ENCODE data around the gene ELMO1. TPM values are rescaled to one million over a fixed set of nuclear protein-coding genes. Genes with fewer than 3 reads are reported as not detected.

ELMO1 gene
- total and polyA plus RNA-seq, 2 of the 13 experiments (the other 11 are each of a cell fraction or from before 2014, with no cell fraction given) = 0.11 to 0.17 TPM

DNA sequence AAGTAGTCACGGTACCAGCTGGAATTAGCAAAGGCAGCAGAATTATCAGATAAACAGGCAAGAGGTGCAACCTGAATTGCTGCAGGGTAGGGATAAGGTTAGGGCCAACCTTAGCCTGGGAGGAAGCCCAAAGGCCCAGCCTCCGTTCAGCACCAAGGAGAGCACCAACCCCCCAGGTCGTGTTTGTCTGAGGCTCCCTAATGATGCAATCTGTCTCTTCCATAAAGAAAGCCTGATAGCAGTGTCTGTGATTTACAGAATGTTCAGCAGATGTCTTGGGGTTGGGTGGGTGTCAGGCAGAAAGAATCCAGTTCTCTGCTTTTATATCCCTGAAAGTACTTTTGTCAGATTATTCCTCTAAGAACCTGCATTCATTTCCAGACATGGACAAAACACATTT is 396.0 kb downstream of the ELMO1 start (continued):
- TF ChIP-seq FLYWCH1 (CRISPR knock-in tag; IDR thresholded peaks at IDR 0.05) (no peak), HNF4A (CRISPR knock-in tag; IDR thresholded peaks at IDR 0.05) (no peak), PTBP1 (IDR thresholded peaks at IDR 0.05; ENCODE audit: low read depth, low read length, poor library complexity, severe bottlenecking) (no peak), MAFG (CRISPR knock-in tag; IDR thresholded peaks at IDR 0.05) (no peak), ERF (CRISPR knock-in tag; IDR thresholded peaks at IDR 0.05) (peak; percentile 97), SYNCRIP (IDR thresholded peaks at IDR 0.05; ENCODE audit: insufficient read depth, low read depth, low read length) (no peak), GABPA (IDR thresholded peaks at IDR 0.05; ENCODE audit: low read depth, low read length) (no peak), GABPA (CRISPR knock-in tag; IDR thresholded peaks at IDR 0.05; ENCODE audit: low read depth) (no peak), ZMYM2 (CRISPR knock-in tag; IDR thresholded peaks at IDR 0.05) (no peak), DNMT1 (CRISPR knock-in tag; IDR thresholded peaks at IDR 0.05) (no peak), ZNF850 (CRISPR knock-in tag; conservative IDR thresholded peaks at IDR 0.05) (no peak), ETV5 (CRISPR knock-in tag; IDR thresholded peaks at IDR 0.05; ENCODE audit: borderline replicate concordance) (peak; percentile 42; the same call in 1 of the 2 replicates), STAT5B (CRISPR knock-in tag; IDR thresholded peaks at IDR 0.05) (no peak), RBM22 (optimal IDR thresholded peaks at IDR 0.05; ENCODE audit: low read length) (no peak), SP4 (CRISPR knock-in tag; IDR thresholded peaks at IDR 0.05) (no peak), ZNF333 (CRISPR knock-in tag; IDR thresholded peaks at IDR 0.05; ENCODE audit: borderline replicate concordance) (no peak), ZSCAN21 (CRISPR knock-in tag; IDR thresholded peaks at IDR 0.05; ENCODE audit: borderline replicate concordance) (peak; percentile 61; the same call in 1 of the 2 replicates)
- TF ChIP-seq, protein P1, sequence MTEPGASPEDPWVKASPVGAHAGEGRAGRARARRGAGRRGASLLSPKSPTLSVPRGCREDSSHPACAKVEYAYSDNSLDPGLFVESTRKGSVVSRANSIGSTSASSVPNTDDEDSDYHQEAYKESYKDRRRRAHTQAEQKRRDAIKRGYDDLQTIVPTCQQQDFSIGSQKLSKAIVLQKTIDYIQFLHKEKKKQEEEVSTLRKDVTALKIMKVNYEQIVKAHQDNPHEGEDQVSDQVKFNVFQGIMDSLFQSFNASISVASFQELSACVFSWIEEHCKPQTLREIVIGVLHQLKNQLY (CRISPR knock-in tag; IDR thresholded peaks at IDR 0.05) = no peak
- TF ChIP-seq, protein P2, sequence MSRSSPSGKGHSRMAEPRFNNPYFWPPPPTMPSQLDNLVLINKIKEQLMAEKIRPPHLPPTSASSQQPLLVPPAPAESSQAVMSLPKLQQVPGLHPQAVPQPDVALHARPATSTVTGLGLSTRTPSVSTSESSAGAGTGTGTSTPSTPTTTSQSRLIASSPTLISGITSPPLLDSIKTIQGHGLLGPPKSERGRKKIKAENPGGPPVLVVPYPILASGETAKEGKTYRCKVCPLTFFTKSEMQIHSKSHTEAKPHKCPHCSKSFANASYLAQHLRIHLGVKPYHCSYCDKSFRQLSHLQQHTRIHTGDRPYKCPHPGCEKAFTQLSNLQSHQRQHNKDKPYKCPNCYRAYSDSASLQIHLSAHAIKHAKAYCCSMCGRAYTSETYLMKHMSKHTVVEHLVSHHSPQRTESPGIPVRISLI (CRISPR knock-in tag; IDR thresholded peaks at IDR 0.05; ENCODE audit: borderline replicate concordance) = no peak
- TF ChIP-seq, protein P3, sequence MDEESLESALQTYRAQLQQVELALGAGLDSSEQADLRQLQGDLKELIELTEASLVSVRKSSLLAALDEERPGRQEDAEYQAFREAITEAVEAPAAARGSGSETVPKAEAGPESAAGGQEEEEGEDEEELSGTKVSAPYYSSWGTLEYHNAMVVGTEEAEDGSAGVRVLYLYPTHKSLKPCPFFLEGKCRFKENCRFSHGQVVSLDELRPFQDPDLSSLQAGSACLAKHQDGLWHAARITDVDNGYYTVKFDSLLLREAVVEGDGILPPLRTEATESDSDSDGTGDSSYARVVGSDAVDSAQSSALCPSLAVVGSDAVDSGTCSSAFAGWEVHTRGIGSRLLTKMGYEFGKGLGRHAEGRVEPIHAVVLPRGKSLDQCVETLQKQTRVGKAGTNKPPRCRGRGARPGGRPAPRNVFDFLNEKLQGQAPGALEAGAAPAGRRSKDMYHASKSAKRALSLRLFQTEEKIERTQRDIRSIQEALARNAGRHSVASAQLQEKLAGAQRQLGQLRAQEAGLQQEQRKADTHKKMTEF (CRISPR knock-in tag; IDR thresholded peaks at IDR 0.05) = peak; percentile 44; the same call in 1 of the 2 replicates
- TF ChIP-seq, protein P4, sequence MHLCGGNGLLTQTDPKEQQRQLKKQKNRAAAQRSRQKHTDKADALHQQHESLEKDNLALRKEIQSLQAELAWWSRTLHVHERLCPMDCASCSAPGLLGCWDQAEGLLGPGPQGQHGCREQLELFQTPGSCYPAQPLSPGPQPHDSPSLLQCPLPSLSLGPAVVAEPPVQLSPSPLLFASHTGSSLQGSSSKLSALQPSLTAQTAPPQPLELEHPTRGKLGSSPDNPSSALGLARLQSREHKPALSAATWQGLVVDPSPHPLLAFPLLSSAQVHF (CRISPR knock-in tag; IDR thresholded peaks at IDR 0.05) = 0 out of 2 replicates have a peak, but pooled peaks have one; percentile 37
- TF ChIP-seq, protein P5, sequence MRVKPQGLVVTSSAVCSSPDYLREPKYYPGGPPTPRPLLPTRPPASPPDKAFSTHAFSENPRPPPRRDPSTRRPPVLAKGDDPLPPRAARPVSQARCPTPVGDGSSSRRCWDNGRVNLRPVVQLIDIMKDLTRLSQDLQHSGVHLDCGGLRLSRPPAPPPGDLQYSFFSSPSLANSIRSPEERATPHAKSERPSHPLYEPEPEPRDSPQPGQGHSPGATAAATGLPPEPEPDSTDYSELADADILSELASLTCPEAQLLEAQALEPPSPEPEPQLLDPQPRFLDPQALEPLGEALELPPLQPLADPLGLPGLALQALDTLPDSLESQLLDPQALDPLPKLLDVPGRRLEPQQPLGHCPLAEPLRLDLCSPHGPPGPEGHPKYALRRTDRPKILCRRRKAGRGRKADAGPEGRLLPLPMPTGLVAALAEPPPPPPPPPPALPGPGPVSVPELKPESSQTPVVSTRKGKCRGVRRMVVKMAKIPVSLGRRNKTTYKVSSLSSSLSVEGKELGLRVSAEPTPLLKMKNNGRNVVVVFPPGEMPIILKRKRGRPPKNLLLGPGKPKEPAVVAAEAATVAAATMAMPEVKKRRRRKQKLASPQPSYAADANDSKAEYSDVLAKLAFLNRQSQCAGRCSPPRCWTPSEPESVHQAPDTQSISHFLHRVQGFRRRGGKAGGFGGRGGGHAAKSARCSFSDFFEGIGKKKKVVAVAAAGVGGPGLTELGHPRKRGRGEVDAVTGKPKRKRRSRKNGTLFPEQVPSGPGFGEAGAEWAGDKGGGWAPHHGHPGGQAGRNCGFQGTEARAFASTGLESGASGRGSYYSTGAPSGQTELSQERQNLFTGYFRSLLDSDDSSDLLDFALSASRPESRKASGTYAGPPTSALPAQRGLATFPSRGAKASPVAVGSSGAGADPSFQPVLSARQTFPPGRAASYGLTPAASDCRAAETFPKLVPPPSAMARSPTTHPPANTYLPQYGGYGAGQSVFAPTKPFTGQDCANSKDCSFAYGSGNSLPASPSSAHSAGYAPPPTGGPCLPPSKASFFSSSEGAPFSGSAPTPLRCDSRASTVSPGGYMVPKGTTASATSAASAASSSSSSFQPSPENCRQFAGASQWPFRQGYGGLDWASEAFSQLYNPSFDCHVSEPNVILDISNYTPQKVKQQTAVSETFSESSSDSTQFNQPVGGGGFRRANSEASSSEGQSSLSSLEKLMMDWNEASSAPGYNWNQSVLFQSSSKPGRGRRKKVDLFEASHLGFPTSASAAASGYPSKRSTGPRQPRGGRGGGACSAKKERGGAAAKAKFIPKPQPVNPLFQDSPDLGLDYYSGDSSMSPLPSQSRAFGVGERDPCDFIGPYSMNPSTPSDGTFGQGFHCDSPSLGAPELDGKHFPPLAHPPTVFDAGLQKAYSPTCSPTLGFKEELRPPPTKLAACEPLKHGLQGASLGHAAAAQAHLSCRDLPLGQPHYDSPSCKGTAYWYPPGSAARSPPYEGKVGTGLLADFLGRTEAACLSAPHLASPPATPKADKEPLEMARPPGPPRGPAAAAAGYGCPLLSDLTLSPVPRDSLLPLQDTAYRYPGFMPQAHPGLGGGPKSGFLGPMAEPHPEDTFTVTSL (CRISPR knock-in tag; IDR thresholded peaks at IDR 0.05; ENCODE audit: borderline replicate concordance) = 0 out of 2 replicates have a peak, but pooled peaks have one; percentile 47

Measured in HepG2 (cell line).